HEK293 (cell line): ENCODE measurements around the gene STK16.

ENCODE experiments used
- CTCF ChIP-seq: fragments of 450-650 bp; formaldehyde crosslinking; IDR thresholded peaks from 2 replicates; pipeline ENCODE4 v1.5.1; 2016; ENCODE audit warnings: missing biosample characterization, missing genetic modification characterization
- FEZF1 ChIP-seq: fragments of 450-650 bp; formaldehyde crosslinking; IDR thresholded peaks from 2 replicates; pipeline ENCODE4 v1.5.1; 2016; ENCODE audit warnings: missing biosample characterization, missing genetic modification characterization
- GFI1B ChIP-seq: fragments of 450-650 bp; formaldehyde crosslinking; IDR thresholded peaks from 2 replicates; pipeline ENCODE4 v1.5.1; 2016; ENCODE audit warnings: missing biosample characterization, missing genetic modification characterization
- HOXA7 ChIP-seq: sonication (generic); formaldehyde crosslinking; IDR thresholded peaks from 2 replicates; pipeline ENCODE4 v1.8.1; 2022; ENCODE audit warnings: missing genetic modification reagents, borderline replicate concordance
- KLF1 ChIP-seq: fragments of 450-650 bp; formaldehyde crosslinking; IDR thresholded peaks from 2 replicates; pipeline ENCODE4 v1.5.1; 2016; ENCODE audit warnings: missing biosample characterization, missing genetic modification characterization
- MEIS1 ChIP-seq: sonication (generic); formaldehyde crosslinking; IDR thresholded peaks from 2 replicates; pipeline ENCODE4 v1.8.1; 2022; ENCODE audit warnings: missing genetic modification reagents, mild to moderate bottlenecking, borderline replicate concordance
- PRDM2 ChIP-seq: fragments of 450-650 bp; formaldehyde crosslinking; IDR thresholded peaks from 2 replicates; pipeline ENCODE4 v1.5.1; 2016; ENCODE audit warnings: missing biosample characterization, missing genetic modification characterization, borderline replicate concordance
- TCF7L2 ChIP-seq: IDR thresholded peaks from 2 replicates; pipeline ENCODE4 v1.6.1; 2011; ENCODE audit warnings: low read depth, mild to moderate bottlenecking, inconsistent platforms, low read length, moderate library complexity, borderline replicate concordance
- TRIM28 ChIP-seq: IDR thresholded peaks from 2 replicates; pipeline ENCODE4 v1.6.1; 2011; ENCODE audit warnings: low read length, control low read depth, borderline replicate concordance
- TSHZ1 ChIP-seq: fragments of 450-650 bp; formaldehyde crosslinking; IDR thresholded peaks from 2 replicates; pipeline ENCODE4 v1.5.1; 2016; ENCODE audit warnings: missing biosample characterization, missing genetic modification characterization, borderline replicate concordance
- ZBTB7A ChIP-seq: fragments of 450-650 bp; formaldehyde crosslinking; IDR thresholded peaks from 2 replicates; pipeline ENCODE4 v1.5.1; 2016; ENCODE audit warnings: low read depth, missing biosample characterization, missing genetic modification characterization
- ZEB2 ChIP-seq: fragments of 450-650 bp; formaldehyde crosslinking; IDR thresholded peaks from 2 replicates; pipeline ENCODE4 v1.5.1; 2016; ENCODE audit warnings: missing biosample characterization, missing genetic modification characterization
- ZNF112 ChIP-seq: fragments of 450-650 bp; formaldehyde crosslinking; IDR thresholded peaks from 2 replicates; pipeline ENCODE4 v1.5.0; 2017; ENCODE audit warnings: missing biosample characterization, missing genetic modification characterization
- ZNF175 ChIP-seq: fragments of 450-650 bp; formaldehyde crosslinking; IDR thresholded peaks from 2 replicates; pipeline ENCODE4 v1.5.1; 2016; ENCODE audit warnings: missing biosample characterization, missing genetic modification characterization
- ZNF19 ChIP-seq: fragments of 450-650 bp; formaldehyde crosslinking; IDR thresholded peaks from 2 replicates; pipeline ENCODE4; 2016; ENCODE audit warnings: missing biosample characterization, missing genetic modification characterization, low read depth
- ZNF214 ChIP-seq: fragments of 450-650 bp; formaldehyde crosslinking; IDR thresholded peaks from 2 replicates; pipeline ENCODE4 v1.5.1; 2017; ENCODE audit warnings: missing biosample characterization, mild to moderate bottlenecking, missing genetic modification characterization, borderline replicate concordance
- ZNF221 ChIP-seq: fragments of 450-650 bp; formaldehyde crosslinking; IDR thresholded peaks from 2 replicates; pipeline ENCODE4 v1.5.1; 2017; ENCODE audit warnings: missing biosample characterization, missing genetic modification characterization, borderline replicate concordance
- ZNF223 ChIP-seq: fragments of 450-650 bp; formaldehyde crosslinking; IDR thresholded peaks from 2 replicates; pipeline ENCODE4 v1.5.1; 2016; ENCODE audit warnings: missing biosample characterization, missing genetic modification characterization
- ZNF366 ChIP-seq: fragments of 450-650 bp; formaldehyde crosslinking; conservative IDR thresholded peaks from 2 replicates; pipeline ENCODE4 v1.5.1; 2016; ENCODE audit warnings: missing biosample characterization, missing genetic modification characterization
- ZNF48 ChIP-seq: fragments of 450-650 bp; formaldehyde crosslinking; IDR thresholded peaks from 2 replicates; pipeline ENCODE4 v1.5.1; 2016; ENCODE audit warnings: missing biosample characterization, missing genetic modification characterization
- ZNF514 ChIP-seq: fragments of 450-650 bp; formaldehyde crosslinking; IDR thresholded peaks from 2 replicates; pipeline ENCODE4 v1.5.1; 2016; ENCODE audit warnings: missing biosample characterization, missing genetic modification characterization
- ZNF571 ChIP-seq: fragments of 450-650 bp; formaldehyde crosslinking; IDR thresholded peaks from 2 replicates; pipeline ENCODE4 v1.5.0; 2017; ENCODE audit warnings: missing biosample characterization, missing genetic modification characterization
- ZNF580 ChIP-seq: fragments of 450-650 bp; formaldehyde crosslinking; IDR thresholded peaks from 2 replicates; pipeline ENCODE4 v1.5.1; 2016; ENCODE audit warnings: missing biosample characterization, missing genetic modification characterization
- ZNF629 ChIP-seq: fragments of 450-650 bp; formaldehyde crosslinking; IDR thresholded peaks from 2 replicates; pipeline ENCODE4 v1.5.1; 2017; ENCODE audit warnings: missing biosample characterization, missing genetic modification characterization
- ZNF704 ChIP-seq: fragments of 450-650 bp; formaldehyde crosslinking; IDR thresholded peaks from 2 replicates; pipeline ENCODE4 v1.5.1; 2016; ENCODE audit warnings: missing biosample characterization, missing genetic modification characterization
- ZNF707 ChIP-seq: fragments of 450-650 bp; formaldehyde crosslinking; IDR thresholded peaks from 2 replicates; pipeline ENCODE4 v1.5.1; 2016; ENCODE audit warnings: missing biosample characterization, missing genetic modification characterization
- ZNF777 ChIP-seq: fragments of 450-650 bp; formaldehyde crosslinking; IDR thresholded peaks from 2 replicates; pipeline ENCODE4 v1.5.1; 2017; ENCODE audit warnings: missing biosample characterization, missing genetic modification characterization, borderline replicate concordance
- ZNF843 ChIP-seq: fragments of 450-650 bp; formaldehyde crosslinking; IDR thresholded peaks from 2 replicates; pipeline ENCODE4 v1.5.1; 2016; ENCODE audit warnings: missing biosample characterization, missing genetic modification characterization
- ZSCAN16 ChIP-seq: fragments of 450-650 bp; formaldehyde crosslinking; IDR thresholded peaks from 2 replicates; pipeline ENCODE4 v1.5.1; 2016; ENCODE audit warnings: missing biosample characterization, missing genetic modification characterization

STK16 gene

GRCh38 chr2:219245148-219245898, at the start of gene STK16, which contains the start of gene GLB1L (continued):
- TF ChIP-seq PRDM2 (tag by site-specific recombination) (no peak), TCF7L2 (no peak), TSHZ1 (tag by site-specific recombination) (no peak), ZNF707 (tag by site-specific recombination) (no peak), TRIM28 (0 out of 2 replicates have a peak, but pooled peaks have one; percentile 45), ZEB2 (tag by site-specific recombination) (peak; percentile 73), ZNF571 (tag by site-specific recombination) (no peak), ZNF19 (tag by site-specific recombination) (no peak), ZNF629 (tag by site-specific recombination) (peak; percentile 79), HOXA7 (CRISPR knock-in tag) (no peak), ZNF777 (tag by site-specific recombination) (no peak), ZNF580 (tag by site-specific recombination) (peak; percentile 89), KLF1 (tag by site-specific recombination) (no peak), GFI1B (no peak), ZSCAN16 (tag by site-specific recombination) (no peak), ZNF366 (tag by site-specific recombination) (no peak), ZNF112 (no peak), ZNF175 (no peak), FEZF1 (tag by site-specific recombination) (no peak), ZNF514 (tag by site-specific recombination) (no peak), MEIS1 (CRISPR knock-in tag) (no peak), ZNF48 (tag by site-specific recombination) (no peak), ZNF221 (tag by site-specific recombination) (no peak), CTCF (tag by site-specific recombination) (peak; percentile 32; the same call in 1 of the 2 replicates), ZNF843 (tag by site-specific recombination) (peak; percentile 23; the same call in 1 of the 2 replicates), ZNF704 (no peak), ZBTB7A (no peak), ZNF214 (no peak), ZNF223 (no peak)
